Activated CD8-positive, alpha-beta memory T cell treated with anti-CD3 and anti-CD28 coated beads for 36 hours (primary cell): ENCODE measurements around the gene CYP4F22. TPM values are rescaled to one million over a fixed set of nuclear protein-coding genes. Genes with fewer than 3 reads are reported as not detected.
"Not testable (repeated sequence)": the region's sequence is repeated elsewhere in the genome, so short reads cannot be mapped to it uniquely, and the experiment has no call there.

Experiments
- CTCF ChIA-PET: fragments of 350-600 bp; sonication (Branson Sonifier 250); formaldehyde crosslinking; loops from one replicate; lab custom pipeline; 2021; ENCODE audit warnings: antibody characterized with exemption; lab: Charles Lee
- POLR2A ChIA-PET: fragments of 350-600 bp; sonication (Branson Sonifier 250); formaldehyde crosslinking; loops from one replicate; lab custom pipeline; 2021; ENCODE audit warnings: antibody characterized with exemption; lab: Charles Lee
- total RNA-seq, 2 experiments: library from RNA; stranded (reverse); gene quantifications; one replicate each; pipeline ENCODE4 v1.2.3, GENCODE V29; 2021

CYP4F22 gene
- total RNA-seq = 1 to 10 TPM; 1.1 to 1.2 TPM

GRCh38 chr19:15508035-15508710 lies at the start of gene CYP4F22:
CYP4F22 (plus strand) TSS chr19:15508525; CDS start chr19:15525337, 16,812 bp downstream.
- ChIA-PET CTCF (no interaction called here), POLR2A (no interaction called here)

DNA sequence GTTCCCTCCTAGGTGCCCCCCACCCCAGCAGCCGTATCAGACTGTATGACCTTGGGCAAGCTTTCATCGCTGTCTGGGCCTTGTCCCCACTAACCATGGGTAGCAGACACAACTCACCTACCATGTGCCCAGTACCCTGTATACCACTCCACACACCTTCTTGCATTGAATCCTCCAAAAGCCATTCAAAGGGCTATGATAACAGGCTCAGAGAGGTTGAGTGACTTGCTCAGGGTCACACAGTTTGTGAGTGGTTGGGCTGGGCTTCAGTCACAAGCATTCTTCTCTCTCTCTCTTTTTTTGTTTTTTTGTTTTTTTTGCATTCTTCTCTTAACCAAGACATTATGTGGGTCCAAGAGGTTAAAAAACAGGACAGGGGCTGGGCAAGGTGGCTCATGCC lies 46.6 kb upstream of the CYP4F22 start:
- ChIA-PET CTCF (interaction anchor here (1.0 kb wide), 1 partner anchor 15 kb away, joined by 4 read pairs; no protein-coding TSS in a partner anchor), POLR2A (interaction anchor here (1.2 kb wide), 1 partner anchor 10 kb away, joined by 6 read pairs; no protein-coding TSS in a partner anchor)

DNA sequence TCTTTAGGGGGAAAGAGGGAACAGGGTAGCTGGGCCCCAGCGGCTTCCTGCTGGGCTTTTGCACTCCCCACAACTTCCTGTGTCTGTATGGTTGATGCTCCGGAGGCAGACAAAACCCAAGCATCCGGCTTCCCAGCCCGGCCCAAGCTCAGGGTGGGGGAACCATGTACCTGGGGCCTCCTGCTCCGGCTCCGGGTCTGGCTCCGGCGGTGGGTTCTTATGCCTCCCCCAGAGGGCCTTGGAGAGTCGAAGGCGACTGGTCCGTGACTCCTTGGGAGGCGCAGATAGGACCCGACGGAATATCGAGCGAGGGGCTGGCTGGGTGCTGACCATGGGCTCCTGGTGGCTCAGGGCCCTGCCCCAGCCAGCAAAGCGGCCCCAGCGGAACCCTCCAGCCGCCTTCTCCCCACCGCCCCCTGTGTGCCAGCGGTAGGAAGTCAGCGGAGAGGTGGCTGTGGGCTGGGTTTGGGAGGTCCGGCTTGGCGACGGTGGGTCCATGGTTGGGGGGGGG lies 44.4 kb upstream of the CYP4F22 start:
- CTCF ChIA-PET = interaction anchor here (1.0 to 2.5 kb wide), 7 partner anchors 9 to 92 kb away, joined by 3 to 18 read pairs (median 4); partner anchors contain the start of gene AKAP8L
- POLR2A ChIA-PET = interaction anchor here (1.5 to 2.4 kb wide), 6 partner anchors 12 to 91 kb away, joined by 4 to 10 read pairs (median 6); partner anchors contain the start of genes AKAP8, AKAP8L and WIZ

DNA sequence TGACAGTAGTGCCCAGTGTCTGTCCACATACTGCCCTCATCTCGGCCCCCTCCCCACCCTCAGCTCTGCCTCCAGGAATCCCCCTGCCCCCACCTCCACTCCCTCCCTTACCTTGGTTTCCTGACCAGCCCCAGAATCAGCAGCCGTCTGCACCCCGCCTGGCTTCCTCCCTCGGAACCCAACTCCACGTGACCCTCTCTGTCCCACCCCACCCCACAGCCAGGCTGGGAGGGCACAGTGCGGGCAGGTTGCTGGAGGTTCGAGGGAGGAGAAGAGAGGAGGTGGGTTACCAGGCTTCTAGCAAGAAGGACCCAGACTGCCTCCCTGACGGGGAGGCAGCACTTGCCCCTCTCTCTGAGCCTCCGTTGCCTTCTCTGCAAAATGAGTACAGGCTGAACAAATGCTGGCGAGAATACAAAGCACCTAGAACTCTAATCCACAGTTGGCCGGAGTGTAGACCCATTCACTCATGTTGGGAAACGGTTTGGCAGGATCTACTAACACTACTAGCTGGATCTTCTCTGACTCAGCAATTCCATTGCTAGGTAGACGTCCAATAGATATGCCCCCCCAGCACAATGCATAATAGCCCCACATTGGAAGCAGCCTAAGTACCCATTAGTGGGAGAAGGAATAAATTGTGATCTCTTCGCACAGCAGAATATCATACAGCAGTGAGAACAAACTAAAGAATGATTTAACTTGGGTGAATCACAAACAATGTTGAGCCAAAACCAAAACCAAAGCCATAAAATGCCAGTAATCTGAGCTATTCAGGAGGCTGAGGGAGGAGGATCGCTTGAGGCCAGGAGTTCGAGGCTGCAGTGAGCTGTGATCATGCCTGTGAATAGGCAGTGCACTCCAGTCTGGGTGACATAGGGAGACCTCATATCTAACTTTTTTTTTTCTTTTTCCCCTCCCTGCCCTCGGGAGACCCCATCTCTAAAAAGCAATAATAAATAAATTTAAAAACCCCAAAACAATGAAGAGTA lies 43.6 kb upstream of the CYP4F22 start, which contains the start of gene RASAL3:
RASAL3 (minus strand) TSS at position 151 of the 992 bp plus-strand sequence. CDS start 186 bp downstream, outside the sequence.
- ChIA-PET POLR2A (interaction anchor here (0.6 to 2.4 kb wide), 6 partner anchors 13 to 91 kb away, joined by 4 to 15 read pairs (median 8); partner anchors contain the start of genes AKAP8 and AKAP8L), CTCF (interaction anchor here (1.1 to 2.5 kb wide), 2 partner anchors 35 to 46 kb away, joined by 3 to 18 read pairs; partner anchors contain the start of gene AKAP8L)

GRCh38 chr19:15466851-15467733 lies 41.2 kb upstream of the CYP4F22 start:
- POLR2A ChIA-PET = interaction anchor here (0.5 to 1.2 kb wide), 7 partner anchors 34 to 667 kb away, joined by 3 to 6 read pairs (median 3); no protein-coding TSS in a partner anchor
- CTCF ChIA-PET = interaction anchor here (0.6 to 2.1 kb wide), 10 partner anchors 34 to 781 kb away, joined by 3 to 8 read pairs (median 3); partner anchors contain the start of gene AKAP8L

DNA sequence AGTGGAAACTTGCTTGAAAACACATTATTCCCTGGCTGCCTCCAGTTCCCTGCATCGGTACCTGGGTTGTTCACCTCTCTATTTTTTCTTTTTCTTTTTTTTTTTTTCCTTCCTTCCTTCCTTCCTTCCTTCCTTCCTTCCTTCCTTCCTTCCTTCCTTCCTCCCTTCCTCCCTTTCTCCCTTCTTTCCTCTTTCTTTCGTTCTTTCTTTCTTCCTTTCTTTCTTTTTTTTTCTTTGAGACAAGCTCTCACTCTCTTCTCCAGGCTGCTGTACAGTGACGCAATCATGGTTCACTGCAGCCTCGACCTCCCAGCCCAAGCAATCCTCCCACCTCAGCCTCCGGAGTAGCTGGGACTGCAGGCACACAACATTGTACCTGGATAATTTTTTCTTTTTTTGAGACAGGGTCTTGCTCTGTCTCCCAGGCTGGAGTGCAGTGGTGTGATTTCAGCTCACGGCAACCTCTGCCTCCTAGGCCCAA lies 40.6 kb upstream of the CYP4F22 start:
- POLR2A ChIA-PET = interaction anchor here (0.5 to 1.2 kb wide), 7 partner anchors 35 to 1346 kb away, joined by 3 to 6 read pairs (median 3); no protein-coding TSS in a partner anchor

GRCh38 chr19:15468675-15469512 lies 39.4 kb upstream of the CYP4F22 start:
- CTCF ChIA-PET = interaction anchor here (0.8 to 2.7 kb wide), 4 partner anchors 13 to 87 kb away, joined by 3 to 10 read pairs (median 5); partner anchors contain the start of gene AKAP8L
- POLR2A ChIA-PET = no interaction called here

More for the DNA sequence above, 40.6 kb upstream of the CYP4F22 start:
- CTCF ChIA-PET = interaction anchor here (0.6 to 2.7 kb wide), 9 partner anchors 35 to 105 kb away, joined by 3 to 10 read pairs (median 3); no protein-coding TSS in a partner anchor

- POLR2A ChIA-PET = interaction anchor here (1.0 kb wide), 1 partner anchor 81 kb away, joined by 3 read pairs; no protein-coding TSS in a partner anchor
- CTCF ChIA-PET = interaction anchor here (0.6 to 2.7 kb wide), 5 partner anchors 13 to 86 kb away, joined by 3 to 10 read pairs (median 4); partner anchors contain the start of gene AKAP8L
These were observed 38.6 kb upstream of the CYP4F22 start for GRCh38 chr19:15469513-15470297.

DNA sequence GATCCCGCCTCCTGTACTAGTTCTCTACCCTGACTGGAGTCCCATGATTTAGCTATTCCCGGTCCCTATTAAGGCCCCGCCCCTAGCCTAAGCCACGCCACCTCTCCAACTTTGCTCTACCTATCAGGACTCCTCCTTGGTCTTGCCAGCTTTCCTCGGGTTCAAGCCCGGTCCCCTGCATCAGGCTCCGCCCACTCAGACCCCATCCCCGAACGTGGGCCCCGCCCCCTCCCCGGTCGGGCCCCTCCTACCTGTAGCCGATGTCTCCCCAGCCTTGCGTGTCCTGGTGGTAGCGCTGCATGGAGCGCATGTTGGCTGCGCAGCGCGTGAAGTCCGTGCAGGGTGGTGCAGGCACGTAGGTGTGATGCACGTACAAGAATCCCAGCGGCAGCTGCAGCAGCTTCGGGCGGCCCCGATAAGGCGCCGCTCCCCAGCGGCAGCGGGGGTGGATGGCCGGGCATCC lies 36.7 kb upstream of the CYP4F22 start:
- CTCF ChIA-PET = no interaction called here
- POLR2A ChIA-PET = no interaction called here

DNA sequence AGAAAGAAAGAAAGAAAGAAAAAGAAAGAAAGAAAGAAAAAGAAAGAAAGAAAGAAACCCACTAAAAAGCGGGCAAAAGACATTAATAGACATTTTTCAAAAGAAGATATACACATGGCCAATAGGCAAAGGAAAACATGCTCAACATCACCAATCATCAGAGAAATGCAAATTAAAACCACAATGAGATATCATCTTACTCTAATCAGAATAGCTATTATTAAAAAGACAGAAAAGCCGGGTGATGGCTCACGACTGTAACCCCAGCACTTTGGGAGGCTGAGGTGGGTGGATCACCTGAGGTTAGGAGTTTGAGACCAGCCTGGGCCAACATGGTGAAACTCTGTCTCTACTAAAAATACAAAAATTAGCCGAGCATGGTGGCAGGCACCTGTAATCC lies 34.5 kb upstream of the CYP4F22 start:
- POLR2A ChIA-PET = not testable (repeated sequence)
- CTCF ChIA-PET = interaction anchor here (1.0 kb wide), 1 partner anchor 82 kb away, joined by 3 read pairs; no protein-coding TSS in a partner anchor

DNA sequence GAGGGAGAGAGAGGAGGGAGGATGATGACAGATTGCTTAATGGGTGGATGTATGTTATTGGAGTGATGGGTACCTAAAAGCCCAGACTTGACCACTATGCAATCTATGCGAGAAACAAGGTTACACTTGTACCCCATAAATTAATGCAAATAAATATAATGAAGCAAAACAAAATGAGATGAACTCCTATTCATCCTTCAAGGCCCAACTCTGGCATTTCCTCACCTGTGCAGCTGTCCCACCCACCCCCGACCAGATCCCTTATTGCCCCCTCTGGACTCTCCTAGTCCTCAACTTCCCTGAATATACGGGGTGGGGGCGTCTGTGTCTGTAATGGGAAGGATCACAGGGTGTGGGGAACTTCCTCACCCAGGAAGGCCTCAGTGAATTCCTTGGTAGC lies 33.2 kb upstream of the CYP4F22 start:
- ChIA-PET POLR2A (no interaction called here), CTCF (no interaction called here)

DNA sequence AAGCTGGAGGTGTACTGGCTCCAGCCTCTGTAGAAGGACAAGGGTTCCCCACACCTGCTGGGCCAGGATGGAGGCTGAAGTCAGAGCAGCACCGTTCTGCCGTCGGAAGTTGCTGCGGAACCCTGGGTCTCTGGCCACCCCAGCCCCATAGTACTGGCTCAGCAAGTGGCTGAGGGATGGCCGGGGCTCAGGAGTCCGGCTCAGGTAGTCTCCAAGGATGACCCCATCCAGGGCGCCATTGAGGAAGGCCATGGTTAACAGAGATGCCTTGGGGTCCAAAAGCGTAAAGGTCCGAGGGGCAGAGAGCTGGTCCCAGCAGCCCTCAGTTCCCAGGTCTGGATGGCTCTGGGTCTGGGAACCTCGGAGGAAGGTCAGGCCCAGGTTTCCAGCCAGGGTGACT lies 32.7 kb upstream of the CYP4F22 start:
- POLR2A ChIA-PET = no interaction called here
- CTCF ChIA-PET = no interaction called here

- ChIA-PET POLR2A (no interaction called here), CTCF (no interaction called here)
These were observed 32.0 kb upstream of the CYP4F22 start for GRCh38 chr19:15476325-15476724.

GRCh38 chr19:15479391-15480345 lies 28.7 kb upstream of the CYP4F22 start, which contains the start of gene PGLYRP2:
PGLYRP2 (minus strand) TSS chr19:15479501; CDS start chr19:15479371, 130 bp downstream.
- CTCF ChIA-PET = interaction anchor here (1.1 kb wide), 1 partner anchor 76 kb away, joined by 4 read pairs; no protein-coding TSS in a partner anchor
- POLR2A ChIA-PET = no interaction called here
